ENCODE results near the gene LRP6.

The LRP6 gene

GRCh38 chr12:12091977-12092663 lies 174.7 kb downstream of the LRP6 start:
- FAIRE-seq (no peak), DNase-seq (ENCODE audit: insufficient read length, low spot score) (no peak)
- TF ChIP-seq CTCF (IDR thresholded peaks at IDR 0.05; ENCODE audit: insufficient read depth, missing control alignments): no peak

- FAIRE-seq (no peak), DNase-seq (ENCODE audit: insufficient read length, low spot score) (no peak)
- TF ChIP-seq CTCF (IDR thresholded peaks at IDR 0.05; ENCODE audit: insufficient read depth, missing control alignments): no peak
These were observed 175.8 kb downstream of the LRP6 start for GRCh38 chr12:12091071-12091470.

- no peak for TF ChIP-seq CTCF (IDR thresholded peaks at IDR 0.05; ENCODE audit: insufficient read depth, missing control alignments)
- DNase-seq (ENCODE audit: insufficient read length, low spot score) (no peak), FAIRE-seq (no peak)
These were observed 178.1 kb downstream of the LRP6 start for GRCh38 chr12:12088761-12089160.

GRCh38 chr12:12088147-12088546 lies 178.7 kb downstream of the LRP6 start:
- FAIRE-seq: no peak
- no peak for DNase-seq (ENCODE audit: insufficient read length, low spot score)
- TF ChIP-seq CTCF (IDR thresholded peaks at IDR 0.05; ENCODE audit: insufficient read depth, missing control alignments): no peak

GRCh38 chr12:12087693-12088034 lies 179.2 kb downstream of the LRP6 start:
- no peak for DNase-seq (ENCODE audit: insufficient read length, low spot score)
- no peak for FAIRE-seq
- TF ChIP-seq CTCF (IDR thresholded peaks at IDR 0.05; ENCODE audit: insufficient read depth, missing control alignments): no peak

- DNase-seq (ENCODE audit: insufficient read length, low spot score) (no peak), FAIRE-seq (no peak)
- TF ChIP-seq CTCF (IDR thresholded peaks at IDR 0.05; ENCODE audit: insufficient read depth, missing control alignments): no peak
These were observed 179.7 kb downstream of the LRP6 start for GRCh38 chr12:12086973-12087692.

GRCh38 chr12:12086362-12086761 lies 180.5 kb downstream of the LRP6 start:
- no peak for FAIRE-seq
- no peak for DNase-seq (ENCODE audit: insufficient read length, low spot score)
- TF ChIP-seq CTCF (IDR thresholded peaks at IDR 0.05; ENCODE audit: insufficient read depth, missing control alignments): no peak
